Astrocyte (in vitro differentiated cells and primary cell): ENCODE measurements around the gene UMODL1.
"Not testable (repeated sequence)": the region's sequence is repeated elsewhere in the genome, so short reads cannot be mapped to it uniquely, and the experiment has no call there.

Experiments used
- CTCF ChIP-seq: IDR thresholded peaks from 2 replicates; pipeline ENCODE4 v1.5.1; 2011; ENCODE audit warnings: low read depth, mild to moderate bottlenecking, inconsistent platforms, low read length, moderate library complexity; ENCODE audit not compliant: insufficient read depth
- EZH2 ChIP-seq: IDR thresholded peaks from 2 replicates; pipeline ENCODE4 v1.6.1; 2012; ENCODE audit warnings: mild to moderate bottlenecking, low read length, inconsistent platforms; ENCODE audit not compliant: insufficient read depth

- TF ChIP-seq CTCF, EZH2: not testable (repeated sequence)
These were observed 108.9 kb downstream of the UMODL1 start for GRCh38 chr21:42180001-42180400.
